Keratinocyte (primary cell): ENCODE measurements around the gene PLA2G4D. TPM values are rescaled to one million over a fixed set of nuclear protein-coding genes. Genes with fewer than 3 reads are reported as not detected.

Experiments used
- DNase-seq: peaks from one replicate; pipeline ENCODE4 v3.0.0-alpha.2; 2011; ENCODE audit warnings: low read depth, missing footprints, low spot score
- FAIRE-seq: peaks from 2 replicates; lab custom pipeline; 2011; peaks lifted over from hg19 to GRCh38; lab: Jason Lieb, UNC
- H2AFZ ChIP-seq: 2 replicates; pipeline ENCODE4 v1.6.0; 2012; ENCODE audit warnings: low read length, control low read depth, inconsistent platforms; ENCODE audit not compliant: control insufficient read depth
- H3K27ac ChIP-seq: 2 replicates; pipeline ENCODE4 v1.5.1; 2011; ENCODE audit warnings: low read length; ENCODE audit not compliant: control insufficient read depth, insufficient read depth
- H3K27me3 ChIP-seq: 3 replicates; pipeline ENCODE4 v1.6.0; 2011; ENCODE audit warnings: low read length; ENCODE audit not compliant: control insufficient read depth, insufficient read depth; ENCODE audit errors: extremely low read depth
- H3K36me3 ChIP-seq, 2 experiments: 2 replicates in 1 of 2; 3 replicates in 1 of 2; pipeline ENCODE4 v1.5.1; 2011; ENCODE audit warnings: low read length in 2 of 2, mild to moderate bottlenecking in 1 of 2; ENCODE audit not compliant: control insufficient read depth in 2 of 2, insufficient read depth in 2 of 2; ENCODE audit errors: extremely low read depth in 1 of 2
- H3K4me1 ChIP-seq: 3 replicates; pipeline ENCODE4 v1.5.1; 2011; ENCODE audit warnings: low read length; ENCODE audit not compliant: control insufficient read depth, insufficient read depth; ENCODE audit errors: extremely low read depth
- H3K4me2 ChIP-seq: 3 replicates; pipeline ENCODE4 v1.6.0; 2011; ENCODE audit warnings: low read depth, low read length; ENCODE audit not compliant: control insufficient read depth, insufficient read depth; ENCODE audit errors: extremely low read depth
- H3K4me3 ChIP-seq, 3 experiments: fragments of 200-600 bp in 1 of 3; sonication (generic) in 1 of 3; 2 replicates in 2 of 3; 3 replicates in 1 of 3; pipeline ENCODE4 v1.5.1; 2011 to 2016; ENCODE audit warnings: low read length in 3 of 3, mild to moderate bottlenecking in 3 of 3, control low read depth in 2 of 3, inconsistent platforms in 1 of 3, low read depth in 1 of 3, mixed read lengths in 1 of 3, mixed run types in 1 of 3, moderate library complexity in 1 of 3; ENCODE audit not compliant: control insufficient read depth in 2 of 3, insufficient read depth in 2 of 3; ENCODE audit errors: extremely low read depth in 1 of 3
- H3K79me2 ChIP-seq: 2 replicates; pipeline ENCODE4 v1.6.0; 2012; ENCODE audit warnings: low read length; ENCODE audit not compliant: control insufficient read depth, insufficient read depth
- H3K9ac ChIP-seq: 3 replicates; pipeline ENCODE4 v1.6.0; 2011; ENCODE audit warnings: low read length; ENCODE audit not compliant: control insufficient read depth, insufficient read depth; ENCODE audit errors: extremely low read depth
- H3K9me1 ChIP-seq: 3 replicates; pipeline ENCODE4 v1.6.0; 2011; ENCODE audit warnings: low read length; ENCODE audit not compliant: control insufficient read depth, insufficient read depth; ENCODE audit errors: extremely low read depth
- H3K9me3 ChIP-seq: 2 replicates; pipeline ENCODE4 v1.5.1; 2012; ENCODE audit warnings: low read depth, low read length; ENCODE audit not compliant: control insufficient read depth
- H4K20me1 ChIP-seq: 3 replicates; pipeline ENCODE4 v1.6.0; 2011; ENCODE audit warnings: low read length; ENCODE audit not compliant: control insufficient read depth, insufficient read depth; ENCODE audit errors: extremely low read depth
- CTCF ChIP-seq, 3 experiments: IDR thresholded peaks in 1 of 3; conservative IDR thresholded peaks in 1 of 3; optimal IDR thresholded peaks in 1 of 3; 2 replicates in 2 of 3; 3 replicates in 1 of 3; pipeline versions ENCODE3 to v1.5.1; 2011; ENCODE audit warnings: low read length in 3 of 3, mild to moderate bottlenecking in 3 of 3, moderate library complexity in 2 of 3, control low read depth in 1 of 3, inconsistent platforms in 1 of 3; ENCODE audit not compliant: insufficient read depth in 2 of 3; ENCODE audit errors: extremely low read depth in 1 of 3
- EZH2 ChIP-seq: IDR thresholded peaks from one replicate; pipeline ENCODE4 v1.6.1; 2012; ENCODE audit warnings: inconsistent platforms, mild to moderate bottlenecking, low read length, moderate library complexity
- dilution Hi-C: fragments of 300-500 bp; cut with MboI; formaldehyde crosslinking; loops from one replicate; pipeline ENCODE4 v1.7.0; 2020; ENCODE audit warnings: low sequenced_read_pairs; ENCODE audit not compliant: extremely low pct_ligation_motif_present
- polyA plus RNA-seq, 5 experiments: library from polyadenylated mRNA; depleted of rRNA in 3 of 5; stranded (reverse) in 3 of 5; stranded (forward) in 1 of 5; unstranded in 1 of 5; fragments of >200 nt; gene quantifications; 1 replicate in 1 of 5; 2 replicates in 3 of 5; 3 replicates in 1 of 5; pipeline versions ENCODE4 v1.2.1 to v1.2.3, GENCODE V29; 2011 to 2012; ENCODE audit warnings: missing spikeins in 2 of 5, low read depth in 1 of 5, low replicate concordance in 1 of 5

PLA2G4D gene
- polyA plus RNA-seq, 1 donor (not counting 4 experiments of a cell fraction or from before 2014, with no cell fraction given), result 0.69 TPM

GRCh38 chr15:42033214-42033873, 61.0 kb downstream of the PLA2G4D start:
- dilution Hi-C loops, result no loop called here
- Histone ChIP-seq H3K4me3 (no peak overlapping the region), H3K27me3 (no peaks in the 10 kb centered on the region), H3K36me3 (no peaks in the 10 kb centered on the region), H3K9me3 (no peaks in the 10 kb centered on the region), H3K9ac (no peak overlapping the region), H2AFZ (no peak overlapping the region), H4K20me1 (no peaks in the 10 kb centered on the region), H3K79me2 (no peaks in the 10 kb centered on the region), H3K9me1 (no peaks in the 10 kb centered on the region), H3K27ac (no peak overlapping the region), H3K4me1 (peaks cover 37% of the 10 kb centered on the region), H3K4me2 (no peak overlapping the region)
- DNase-seq (no peak), FAIRE-seq (no peak)
- TF ChIP-seq EZH2 (no peak), CTCF (optimal IDR thresholded peaks at IDR 0.05 in 1 of 3, IDR thresholded peaks at IDR 0.05 in 1 of 3, conservative IDR thresholded peaks at IDR 0.05 in 1 of 3; ENCODE audit: extremely low read depth in 1 of 3, insufficient read depth in 2 of 3, low read length in 3 of 3) (no peak)

- Histone ChIP-seq H3K4me1 (peaks cover 33% of the 10 kb centered on the region), H3K27ac (no peak overlapping the region), H3K27me3 (no peaks in the 10 kb centered on the region), H3K79me2 (no peaks in the 10 kb centered on the region), H4K20me1 (no peaks in the 10 kb centered on the region), H3K36me3 (no peaks in the 10 kb centered on the region), H3K9me3 (no peaks in the 10 kb centered on the region), H3K9me1 (no peaks in the 10 kb centered on the region), H2AFZ (no peak overlapping the region), H3K4me2 (no peak overlapping the region), H3K4me3 (no peak overlapping the region), H3K9ac (no peak overlapping the region)
- DNase-seq (no peak), FAIRE-seq (no peak)
- TF ChIP-seq EZH2, result no peak
- TF ChIP-seq CTCF (optimal IDR thresholded peaks at IDR 0.05 in 1 of 3, IDR thresholded peaks at IDR 0.05 in 1 of 3, conservative IDR thresholded peaks at IDR 0.05 in 1 of 3; ENCODE audit: extremely low read depth in 1 of 3, insufficient read depth in 2 of 3, low read length in 3 of 3), result no peak
- dilution Hi-C loops, result no loop called here
These were observed 61.8 kb downstream of the PLA2G4D start for GRCh38 chr15:42032376-42033213.
